Neural progenitor cell (in vitro differentiated cells): ENCODE results near the gene CCNH. TPM values are rescaled to one million over a fixed set of nuclear protein-coding genes. Genes with fewer than 3 reads are reported as not detected.
A peak's percentile ranks its signal among the peaks of the same experiment; 100 is the strongest.

Experiments used
- DNase-seq: peaks from one replicate; pipeline ENCODE4 v3.0.0-alpha.2; 2016; ENCODE audit warnings: low spot score
- H2AFZ ChIP-seq: fragments of 200-600 bp; sonication (generic); replicated peaks from 2 replicates; pipeline ENCODE4 v1.6.1; 2016; ENCODE audit warnings: antibody characterized with exemption
- H3F3A ChIP-seq: fragments of 200-600 bp; sonication (generic); 2 replicates; pipeline ENCODE4 v1.6.1; 2016; ENCODE audit warnings: antibody characterized with exemption, low read depth
- H3K27ac ChIP-seq: fragments of 200-600 bp; sonication (generic); 2 replicates; pipeline ENCODE4 v1.5.1; 2016; ENCODE audit warnings: mild to moderate bottlenecking
- H3K27me3 ChIP-seq: fragments of 200-600 bp; sonication (generic); 2 replicates; pipeline ENCODE4 v1.6.1; 2016; ENCODE audit warnings: mild to moderate bottlenecking, moderate library complexity
- H3K36me3 ChIP-seq: fragments of 200-600 bp; sonication (generic); 2 replicates; pipeline ENCODE4 v1.5.1; 2016
- H3K4me1 ChIP-seq: fragments of 200-600 bp; sonication (generic); 2 replicates; pipeline ENCODE4 v1.6.1; 2016; ENCODE audit warnings: mixed run types
- H3K4me2 ChIP-seq: fragments of 200-600 bp; sonication (generic); 2 replicates; pipeline ENCODE4 v1.6.1; 2016
- H3K4me3 ChIP-seq: fragments of 200-600 bp; sonication (generic); 2 replicates; pipeline ENCODE4 v1.5.1; 2016
- H3K79me2 ChIP-seq: fragments of 200-600 bp; sonication (generic); 2 replicates; pipeline ENCODE4 v1.6.1; 2016; ENCODE audit warnings: low read depth
- H3K9ac ChIP-seq: fragments of 200-600 bp; sonication (generic); 2 replicates; pipeline ENCODE4 v1.6.1; 2016
- H3K9me3 ChIP-seq: fragments of 200-600 bp; sonication (generic); 2 replicates; pipeline ENCODE4 v1.5.1; 2016; ENCODE audit warnings: low read depth
- H4K20me1 ChIP-seq: fragments of 200-600 bp; sonication (generic); 2 replicates; pipeline ENCODE4 v1.6.1; 2016; ENCODE audit warnings: low read depth
- H3K27ac Mint-ChIP-seq: 3 replicates; pipeline ENCODE4 v1.8.0; 2021; ENCODE audit warnings: mixed read lengths
- H3K27me3 Mint-ChIP-seq: 2 replicates; pipeline ENCODE4 v1.8.0; 2022; ENCODE audit warnings: low read depth, mild to moderate bottlenecking, inconsistent platforms, moderate library complexity, mixed read lengths; ENCODE audit not compliant: insufficient read depth
- H3K36me3 Mint-ChIP-seq: 3 replicates; pipeline ENCODE4 v1.8.0; 2021; ENCODE audit warnings: mixed read lengths
- H3K4me1 Mint-ChIP-seq: 3 replicates; pipeline ENCODE4 v1.8.0; 2021; ENCODE audit warnings: mixed read lengths
- H3K4me3 Mint-ChIP-seq: 3 replicates; pipeline ENCODE4 v1.8.0; 2021; ENCODE audit warnings: mild to moderate bottlenecking, moderate library complexity, mixed read lengths
- H3K9me3 Mint-ChIP-seq: 3 replicates; pipeline ENCODE4 v1.8.0; 2020; ENCODE audit warnings: mixed read lengths
- CTCF ChIP-seq: fragments of 200-600 bp; sonication (generic); IDR thresholded peaks from 2 replicates; pipeline ENCODE4 v1.5.1; 2017; ENCODE audit warnings: antibody characterized with exemption, mild to moderate bottlenecking
- EZH2 ChIP-seq: fragments of 200-600 bp; sonication (generic); IDR thresholded peaks from 2 replicates; pipeline ENCODE4 v1.6.1; 2017; ENCODE audit warnings: antibody characterized with exemption, mild to moderate bottlenecking, moderate library complexity
- EZH2phosphoT487 ChIP-seq: fragments of 200-600 bp; sonication (generic); IDR thresholded peaks from 2 replicates; pipeline ENCODE4 v1.6.1; 2017; ENCODE audit warnings: antibody characterized with exemption
- total RNA-seq: library from RNA; depleted of rRNA; stranded (reverse); fragments of >200 nt; gene quantifications from 2 replicates; pipeline ENCODE4 v1.2.3, GENCODE V29; 2015; ENCODE audit warnings: low replicate concordance

Gene CCNH
- total RNA-seq, 1 donor from 2014 or later = 86.1 TPM

DNA sequence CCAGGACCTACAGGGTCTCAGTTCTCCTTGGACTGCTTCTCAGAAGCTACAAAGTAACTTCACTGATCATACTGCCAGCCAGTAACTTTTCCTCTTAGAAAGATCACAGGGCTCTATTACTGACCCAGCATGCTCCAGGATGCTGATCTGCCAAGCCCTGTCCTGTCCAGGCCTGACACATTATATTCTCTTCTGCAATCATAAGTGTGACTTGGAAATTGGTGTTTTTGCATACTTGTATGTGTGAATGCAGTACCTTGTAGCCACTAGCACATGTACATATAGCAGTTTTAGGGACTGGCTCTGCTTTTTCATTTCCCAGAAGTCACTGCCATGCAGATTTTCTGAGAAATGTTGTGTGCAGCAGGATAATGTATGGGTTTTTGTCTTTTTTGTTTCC lies 40.1 kb upstream of the CCNH start:
- H3K27ac ChIP-seq = no peak overlapping the region
- H3K36me3 Mint-ChIP-seq = no peaks in the 10 kb centered on the region
- no peak overlapping the region for H3K4me3 Mint-ChIP-seq
- H3K4me3 ChIP-seq = no peak overlapping the region
- no peaks in the 10 kb centered on the region for H3K27me3 ChIP-seq
- H3K9me3 Mint-ChIP-seq = no peaks in the 10 kb centered on the region
- no peak overlapping the region for H3K4me2 ChIP-seq
- no peak overlapping the region for H3K9ac ChIP-seq
- no peaks in the 10 kb centered on the region for H3K36me3 ChIP-seq
- peak overlapping the region; percentile 69 for H2AFZ ChIP-seq
- H4K20me1 ChIP-seq = no peaks in the 10 kb centered on the region
- no peaks in the 10 kb centered on the region for H3F3A ChIP-seq
- no peak overlapping the region for H3K27ac Mint-ChIP-seq
- peaks cover 10% of the 10 kb centered on the region for H3K4me1 Mint-ChIP-seq
- no peaks in the 10 kb centered on the region for H3K27me3 Mint-ChIP-seq
- no peaks in the 10 kb centered on the region for H3K9me3 ChIP-seq
- no peaks in the 10 kb centered on the region for H3K79me2 ChIP-seq
- TF ChIP-seq EZH2 = no peak
- no peak for TF ChIP-seq CTCF
- TF ChIP-seq EZH2phosphoT487 = no peak
- H3K4me1 ChIP-seq = no peaks in the 10 kb centered on the region
- no peak for DNase-seq

DNA sequence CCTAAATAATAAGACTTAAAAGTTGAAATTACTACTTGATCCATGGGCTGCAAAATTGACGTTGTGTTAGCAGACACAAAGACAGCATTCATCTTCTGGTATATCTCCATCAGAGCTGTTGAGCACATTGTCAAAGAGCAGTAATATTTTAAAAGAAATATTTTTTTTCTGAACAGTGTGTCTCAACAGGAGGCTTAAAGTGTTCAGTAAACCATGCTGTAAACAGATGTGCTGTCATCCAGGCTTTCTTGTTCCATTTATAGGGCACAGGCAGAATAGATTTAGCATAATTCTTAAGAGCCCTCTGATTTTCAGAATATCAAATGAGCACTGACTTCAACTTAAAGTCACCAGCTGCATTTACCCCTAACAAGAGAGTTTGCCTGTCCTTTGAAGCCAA lies 29.7 kb upstream of the CCNH start:
- Histone ChIP-seq H3K4me1 (no peaks in the 10 kb centered on the region), H3K4me3 (no peak overlapping the region), H3K9me3 (no peaks in the 10 kb centered on the region), H2AFZ (no peak overlapping the region), H4K20me1 (no peaks in the 10 kb centered on the region), H3K27ac (no peak overlapping the region), H3K9ac (no peak overlapping the region), H3F3A (no peaks in the 10 kb centered on the region), H3K79me2 (no peaks in the 10 kb centered on the region), H3K27me3 (no peaks in the 10 kb centered on the region), H3K36me3 (no peaks in the 10 kb centered on the region), H3K4me2 (no peak overlapping the region)
- H3K4me1 Mint-ChIP-seq = no peaks in the 10 kb centered on the region
- TF ChIP-seq EZH2phosphoT487 = no peak
- no peak for TF ChIP-seq CTCF
- no peak for TF ChIP-seq EZH2
- H3K4me3 Mint-ChIP-seq = no peak overlapping the region
- no peak for DNase-seq
- H3K9me3 Mint-ChIP-seq = no peaks in the 10 kb centered on the region
- H3K27ac Mint-ChIP-seq = no peak overlapping the region
- H3K36me3 Mint-ChIP-seq = no peaks in the 10 kb centered on the region
- H3K27me3 Mint-ChIP-seq = no peaks in the 10 kb centered on the region

DNA sequence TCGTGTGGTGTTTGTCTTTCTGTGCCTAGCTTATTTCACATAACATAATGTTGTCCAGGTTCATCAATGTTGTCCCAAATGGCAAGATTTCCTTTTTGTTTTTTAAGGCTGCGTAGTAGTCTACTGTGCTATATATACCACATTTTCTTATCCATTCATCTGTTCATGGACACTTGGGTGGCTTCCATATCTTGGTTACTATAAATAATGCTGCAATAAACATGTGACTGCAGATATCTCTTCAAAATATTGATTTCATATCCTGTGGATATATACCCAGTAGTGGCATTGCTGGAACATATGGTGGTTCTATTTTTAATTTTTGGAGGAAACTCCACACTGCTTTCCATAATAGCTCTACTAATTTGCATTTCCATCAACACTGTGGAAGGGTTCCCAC lies 25.5 kb upstream of the CCNH start:
- Histone ChIP-seq H3K36me3 (no peaks in the 10 kb centered on the region), H3F3A (no peaks in the 10 kb centered on the region), H3K4me1 (no peaks in the 10 kb centered on the region), H2AFZ (no peak overlapping the region), H3K79me2 (no peaks in the 10 kb centered on the region), H3K4me3 (no peak overlapping the region), H4K20me1 (no peaks in the 10 kb centered on the region), H3K27ac (no peak overlapping the region), H3K9ac (no peak overlapping the region), H3K9me3 (no peaks in the 10 kb centered on the region), H3K27me3 (no peaks in the 10 kb centered on the region), H3K4me2 (no peak overlapping the region)
- no peak for DNase-seq
- H3K4me3 Mint-ChIP-seq = no peak overlapping the region
- no peaks in the 10 kb centered on the region for H3K4me1 Mint-ChIP-seq
- H3K9me3 Mint-ChIP-seq = no peaks in the 10 kb centered on the region
- TF ChIP-seq EZH2 = no peak
- TF ChIP-seq EZH2phosphoT487 = no peak
- no peak for TF ChIP-seq CTCF
- no peaks in the 10 kb centered on the region for H3K36me3 Mint-ChIP-seq
- no peaks in the 10 kb centered on the region for H3K27me3 Mint-ChIP-seq
- H3K27ac Mint-ChIP-seq = no peak overlapping the region

GRCh38 chr5:87437724-87438123 lies 25.0 kb upstream of the CCNH start:
- no peaks in the 10 kb centered on the region for H3F3A ChIP-seq
- H2AFZ ChIP-seq = no peak overlapping the region
- Mint-ChIP-seq H3K4me1 (no peaks in the 10 kb centered on the region), H3K27ac (no peak overlapping the region), H3K4me3 (no peak overlapping the region), H3K36me3 (no peaks in the 10 kb centered on the region), H3K27me3 (no peaks in the 10 kb centered on the region), H3K9me3 (no peaks in the 10 kb centered on the region)
- H3K27ac ChIP-seq = no peak overlapping the region
- TF ChIP-seq CTCF = no peak
- no peak for TF ChIP-seq EZH2phosphoT487
- no peak for TF ChIP-seq EZH2
- H3K27me3 ChIP-seq = no peaks in the 10 kb centered on the region
- H3K4me3 ChIP-seq = no peak overlapping the region
- no peaks in the 10 kb centered on the region for H4K20me1 ChIP-seq
- no peaks in the 10 kb centered on the region for H3K4me1 ChIP-seq
- no peak for DNase-seq
- no peaks in the 10 kb centered on the region for H3K9me3 ChIP-seq
- no peak overlapping the region for H3K9ac ChIP-seq
- H3K79me2 ChIP-seq = no peaks in the 10 kb centered on the region
- H3K36me3 ChIP-seq = no peaks in the 10 kb centered on the region
- no peak overlapping the region for H3K4me2 ChIP-seq
